Central memory CD8-positive, alpha-beta T cell (primary cell): ENCODE measurements around the gene GABRG3.

ENCODE experiments used
- ATAC-seq: fragments of 150-1000 bp; cut with Tn5 transposase; replicated peaks from 2 replicates; pipeline ENCODE4 v1.10.0; 2022; ENCODE audit warnings: mild to moderate bottlenecking, moderate FRiP score, moderate number of reproducible peaks; ENCODE audit not compliant: poor library complexity, severe bottlenecking; ENCODE audit errors: extremely low read depth
- DNase-seq, 2 donors: peaks; one replicate each; pipeline ENCODE4 v3.0.0; 2021; ENCODE audit warnings: low spot score in 2 of 2
- H3K27ac Mint-ChIP-seq: one replicate; pipeline ENCODE4 v1.8.0; 2022; ENCODE audit warnings: low read depth, mild to moderate bottlenecking, moderate library complexity, mixed read lengths
- H3K27me3 Mint-ChIP-seq: one replicate; pipeline ENCODE4 v1.8.0; 2022; ENCODE audit warnings: mixed read lengths
- H3K36me3 Mint-ChIP-seq: one replicate; pipeline ENCODE4 v1.8.0; 2022; ENCODE audit warnings: mild to moderate bottlenecking, moderate library complexity, mixed read lengths; ENCODE audit not compliant: insufficient read depth
- H3K4me1 Mint-ChIP-seq: one replicate; pipeline ENCODE4 v1.8.0; 2022; ENCODE audit warnings: mixed read lengths
- H3K4me3 Mint-ChIP-seq: one replicate; pipeline ENCODE4 v1.8.0; 2022; ENCODE audit warnings: mild to moderate bottlenecking, moderate library complexity, mixed read lengths
- H3K9me3 Mint-ChIP-seq: one replicate; pipeline ENCODE4 v1.8.0; 2022; ENCODE audit warnings: mixed read lengths

Gene GABRG3

GRCh38 chr15:27126449-27126848 lies 155.5 kb downstream of the GABRG3 start:
- Mint-ChIP-seq H3K27me3 (no peaks in the 10 kb centered on the region), H3K27ac (no peak overlapping the region), H3K36me3 (no peaks in the 10 kb centered on the region), H3K4me1 (no peaks in the 10 kb centered on the region), H3K4me3 (no peak overlapping the region), H3K9me3 (peaks cover 24% of the 10 kb centered on the region)
- DNase-seq (no peak), ATAC-seq (no peak)

DNA sequence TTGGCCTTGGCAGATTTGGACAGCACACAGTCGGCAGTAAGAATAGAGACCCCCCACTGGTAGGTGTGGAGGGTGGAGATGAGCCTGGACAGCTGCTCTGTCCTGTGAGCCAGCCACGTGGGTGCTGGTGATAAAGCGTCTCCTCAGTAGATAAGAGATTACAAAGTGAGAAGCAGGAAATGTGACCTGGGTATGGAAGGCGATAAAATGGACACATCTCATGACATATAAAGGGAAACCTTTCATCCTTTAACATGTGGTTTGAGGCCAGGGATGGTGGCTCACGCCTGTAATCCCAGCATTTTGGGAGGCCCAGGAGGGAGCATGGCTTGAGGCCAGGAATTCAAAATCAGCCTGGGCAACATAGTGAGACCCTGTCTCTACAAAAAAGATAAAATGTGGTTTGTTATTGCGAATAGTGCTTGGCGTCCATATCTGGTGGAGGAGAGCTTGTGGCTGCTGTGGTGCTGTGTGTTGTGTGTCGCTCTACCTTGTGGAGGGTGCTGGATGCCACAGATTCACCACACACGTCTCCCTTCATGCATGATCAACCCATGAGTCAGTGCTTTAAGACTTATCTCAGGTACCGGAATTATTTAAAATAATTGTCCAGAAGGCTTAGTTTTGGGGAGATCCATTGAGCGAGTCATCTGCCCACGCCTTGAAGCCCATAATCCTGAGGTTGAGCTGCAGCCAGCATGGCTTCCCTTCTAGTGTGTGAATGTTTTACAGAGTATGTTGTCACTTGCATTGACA lies 157.0 kb downstream of the GABRG3 start:
- Mint-ChIP-seq H3K4me1 (no peaks in the 10 kb centered on the region), H3K27me3 (no peaks in the 10 kb centered on the region), H3K9me3 (peaks cover 24% of the 10 kb centered on the region), H3K27ac (no peak overlapping the region), H3K4me3 (no peak overlapping the region), H3K36me3 (no peaks in the 10 kb centered on the region)
- ATAC-seq (no peak), DNase-seq (no peak)

DNA sequence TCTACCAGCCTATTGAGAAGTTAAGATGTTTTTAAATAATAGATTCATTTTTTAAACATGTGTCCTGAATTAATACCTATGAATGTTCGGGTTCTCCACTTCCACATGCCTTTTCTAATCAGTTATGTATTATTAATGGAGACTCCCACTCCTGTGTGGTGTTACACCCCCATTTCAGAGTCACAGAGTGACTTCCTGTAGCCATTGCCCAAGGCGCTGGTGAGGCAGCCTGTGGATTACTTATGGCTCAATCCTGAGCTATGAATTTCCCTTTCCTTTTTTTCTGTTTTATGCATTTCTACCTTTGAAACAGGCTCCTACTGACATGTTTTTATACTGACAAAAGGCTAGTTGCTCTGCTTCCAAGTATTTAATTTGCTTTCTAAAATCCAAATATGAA lies 162.3 kb downstream of the GABRG3 start:
- Mint-ChIP-seq H3K4me1 (no peaks in the 10 kb centered on the region), H3K27me3 (no peaks in the 10 kb centered on the region), H3K36me3 (no peaks in the 10 kb centered on the region), H3K4me3 (no peak overlapping the region), H3K27ac (no peak overlapping the region), H3K9me3 (peaks cover 34% of the 10 kb centered on the region)
- ATAC-seq (no peak), DNase-seq (no peak)

DNA sequence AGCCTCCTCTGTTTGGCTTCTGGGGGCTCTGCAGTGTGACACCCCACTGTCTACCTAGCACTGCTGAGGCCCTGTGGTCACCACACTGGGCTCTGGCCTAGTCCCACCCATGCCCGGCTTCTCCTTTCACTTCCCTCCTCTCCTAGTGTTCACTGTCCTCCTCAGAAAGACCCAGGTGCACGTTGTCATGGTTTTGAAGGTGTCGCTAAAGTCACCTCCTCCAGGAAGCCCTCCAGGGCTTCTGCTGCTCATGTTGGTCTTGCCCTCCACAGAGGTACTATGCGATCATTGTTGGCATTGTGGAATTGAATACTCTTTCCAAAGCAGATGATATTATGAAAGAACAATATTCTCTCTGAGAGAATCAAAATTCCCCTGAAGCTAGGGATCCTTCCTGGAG lies 163.5 kb downstream of the GABRG3 start:
- Mint-ChIP-seq H3K4me3 (no peak overlapping the region), H3K27me3 (no peaks in the 10 kb centered on the region), H3K4me1 (no peaks in the 10 kb centered on the region), H3K27ac (no peak overlapping the region), H3K9me3 (peaks cover 43% of the 10 kb centered on the region), H3K36me3 (no peaks in the 10 kb centered on the region)
- ATAC-seq (no peak), DNase-seq (no peak)

DNA sequence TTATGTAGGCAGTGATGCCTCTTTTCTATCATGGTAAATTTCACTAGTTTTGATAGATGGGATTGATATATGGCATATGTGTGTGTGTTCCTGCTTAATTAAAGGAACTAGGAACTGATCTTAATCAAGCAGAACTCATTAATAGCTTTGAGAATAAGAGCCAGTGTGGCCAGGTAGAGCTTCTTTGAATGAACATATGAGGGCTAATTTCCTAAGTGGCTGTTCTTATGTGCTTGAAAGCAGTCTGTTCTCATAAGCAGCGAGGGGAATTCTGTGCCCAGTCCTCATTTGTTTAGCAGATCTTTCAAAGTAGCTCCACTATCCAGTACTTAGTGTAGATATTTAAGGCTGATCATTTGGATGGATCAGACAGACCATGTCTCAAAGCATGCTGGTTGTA lies 164.2 kb downstream of the GABRG3 start:
- H3K27ac Mint-ChIP-seq, result no peak overlapping the region
- H3K36me3 Mint-ChIP-seq, result no peaks in the 10 kb centered on the region
- no peaks in the 10 kb centered on the region for H3K27me3 Mint-ChIP-seq
- H3K4me1 Mint-ChIP-seq, result no peaks in the 10 kb centered on the region
- H3K9me3 Mint-ChIP-seq, result peaks cover 43% of the 10 kb centered on the region
- DNase-seq (no peak), ATAC-seq (no peak)
- no peak overlapping the region for H3K4me3 Mint-ChIP-seq

GRCh38 chr15:27137127-27137526 lies 166.1 kb downstream of the GABRG3 start:
- DNase-seq, result no peak
- H3K9me3 Mint-ChIP-seq, result peaks cover 35% of the 10 kb centered on the region
- ATAC-seq, result no peak
- no peak overlapping the region for H3K27ac Mint-ChIP-seq
- H3K4me3 Mint-ChIP-seq, result no peak overlapping the region
- no peaks in the 10 kb centered on the region for H3K4me1 Mint-ChIP-seq
- no peaks in the 10 kb centered on the region for H3K27me3 Mint-ChIP-seq
- no peaks in the 10 kb centered on the region for H3K36me3 Mint-ChIP-seq

DNA sequence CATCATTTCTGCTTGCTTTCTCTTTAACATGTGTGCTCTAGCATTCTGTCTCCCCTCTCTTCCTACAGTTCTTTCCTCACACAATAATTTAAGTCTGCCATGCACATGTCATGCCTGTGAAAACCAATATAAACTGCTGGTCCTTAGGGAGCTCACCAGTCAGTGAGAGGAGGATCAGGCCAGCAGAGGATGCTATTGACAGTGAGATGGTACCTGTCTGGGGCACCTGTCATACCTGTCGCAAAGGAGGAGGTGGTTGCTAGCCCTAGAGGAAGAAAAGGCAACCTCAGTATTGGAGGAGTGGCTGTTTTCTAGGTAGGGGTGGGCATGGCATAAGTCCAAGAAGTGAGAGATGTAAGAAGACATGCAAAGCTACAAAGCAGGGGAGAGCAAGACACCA lies 194.6 kb downstream of the GABRG3 start:
- Mint-ChIP-seq H3K4me3 (no peak overlapping the region), H3K4me1 (no peaks in the 10 kb centered on the region), H3K27ac (no peak overlapping the region), H3K36me3 (no peaks in the 10 kb centered on the region), H3K27me3 (no peaks in the 10 kb centered on the region), H3K9me3 (peaks cover 50% of the 10 kb centered on the region)
- DNase-seq (no peak), ATAC-seq (no peak)

DNA sequence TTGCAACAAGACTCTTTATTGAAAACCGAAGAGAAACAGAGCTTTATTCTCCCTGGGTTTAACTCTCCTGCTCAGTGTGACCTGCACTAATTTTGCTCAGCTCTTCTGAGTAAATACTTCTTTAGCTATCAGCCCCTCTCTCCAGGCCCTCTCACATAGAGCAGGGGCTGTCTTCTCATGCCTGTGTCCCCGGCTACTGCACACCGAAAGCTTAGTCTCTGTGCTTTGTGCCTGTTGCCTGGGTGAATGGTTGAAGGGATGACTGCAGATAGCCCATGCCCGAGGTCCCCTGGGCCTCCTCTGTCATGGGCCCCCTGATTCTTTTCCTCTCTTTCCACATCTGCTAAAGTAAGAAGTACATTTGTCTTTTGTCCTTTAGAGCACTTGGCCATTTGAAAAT lies 195.9 kb downstream of the GABRG3 start:
- H3K9me3 Mint-ChIP-seq, result peaks cover 47% of the 10 kb centered on the region
- H3K4me1 Mint-ChIP-seq, result no peaks in the 10 kb centered on the region
- no peak for DNase-seq
- H3K4me3 Mint-ChIP-seq, result no peak overlapping the region
- H3K27ac Mint-ChIP-seq, result no peak overlapping the region
- H3K27me3 Mint-ChIP-seq, result no peaks in the 10 kb centered on the region
- ATAC-seq, result no peak
- no peaks in the 10 kb centered on the region for H3K36me3 Mint-ChIP-seq

- Mint-ChIP-seq H3K27ac (no peak overlapping the region), H3K27me3 (no peaks in the 10 kb centered on the region), H3K4me1 (no peaks in the 10 kb centered on the region), H3K36me3 (no peaks in the 10 kb centered on the region), H3K9me3 (peaks cover 44% of the 10 kb centered on the region), H3K4me3 (no peak overlapping the region)
- DNase-seq (no peak), ATAC-seq (no peak)
Measured at GRCh38 chr15:27167738-27168137, 196.8 kb downstream of the GABRG3 start.

GRCh38 chr15:27170851-27171250 lies 199.9 kb downstream of the GABRG3 start:
- no peak overlapping the region for H3K4me3 Mint-ChIP-seq
- no peak overlapping the region for H3K27ac Mint-ChIP-seq
- DNase-seq (no peak), ATAC-seq (no peak)
- H3K9me3 Mint-ChIP-seq, result peaks cover 26% of the 10 kb centered on the region
- H3K36me3 Mint-ChIP-seq, result peaks cover 2% of the 10 kb centered on the region
- H3K4me1 Mint-ChIP-seq, result no peaks in the 10 kb centered on the region
- H3K27me3 Mint-ChIP-seq, result no peaks in the 10 kb centered on the region

- peaks cover 2% of the 10 kb centered on the region for H3K36me3 Mint-ChIP-seq
- ATAC-seq (no peak), DNase-seq (no peak)
- H3K27me3 Mint-ChIP-seq, result no peaks in the 10 kb centered on the region
- no peaks in the 10 kb centered on the region for H3K4me1 Mint-ChIP-seq
- H3K9me3 Mint-ChIP-seq, result peaks cover 32% of the 10 kb centered on the region
- no peak overlapping the region for H3K27ac Mint-ChIP-seq
- H3K4me3 Mint-ChIP-seq, result no peak overlapping the region
Measured at GRCh38 chr15:27172821-27173220, 201.8 kb downstream of the GABRG3 start.

- Mint-ChIP-seq H3K27ac (no peak overlapping the region), H3K4me3 (no peak overlapping the region), H3K36me3 (peaks cover 2% of the 10 kb centered on the region), H3K4me1 (no peaks in the 10 kb centered on the region), H3K9me3 (peaks cover 27% of the 10 kb centered on the region), H3K27me3 (no peaks in the 10 kb centered on the region)
- DNase-seq (no peak), ATAC-seq (no peak)
Measured at GRCh38 chr15:27175472-27176153, 204.6 kb downstream of the GABRG3 start.

DNA sequence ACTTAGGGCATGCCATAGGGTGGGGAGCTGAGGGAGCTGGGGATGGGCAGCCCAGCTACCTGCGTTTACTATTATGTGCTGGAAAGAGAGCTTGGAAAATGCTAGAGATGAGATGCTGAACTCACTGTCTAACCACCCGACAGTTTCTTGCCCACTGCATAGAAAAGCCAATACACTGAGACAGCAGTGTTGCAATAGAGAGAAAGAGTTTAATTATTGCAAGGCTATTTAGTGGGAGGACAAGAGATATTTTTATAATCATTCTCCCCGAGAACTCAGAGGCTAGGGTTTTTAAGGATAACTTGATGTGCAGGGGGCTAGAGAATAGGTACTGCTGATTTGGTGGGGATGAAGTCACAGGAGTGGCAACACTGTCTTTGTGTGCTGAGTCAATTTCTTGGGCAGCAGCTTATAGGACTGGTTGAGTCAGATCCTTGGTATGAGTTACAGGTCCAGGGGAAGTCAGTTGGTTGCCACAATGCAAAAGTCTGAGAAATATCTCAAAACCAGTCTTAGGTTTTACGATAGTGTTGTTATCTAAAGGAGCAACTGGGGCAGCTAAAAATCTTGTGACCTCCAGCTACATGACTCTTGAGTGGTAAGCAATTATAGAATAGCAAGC lies 205.9 kb downstream of the GABRG3 start:
- Mint-ChIP-seq H3K4me3 (no peak overlapping the region), H3K9me3 (peaks cover 30% of the 10 kb centered on the region), H3K27ac (no peak overlapping the region), H3K4me1 (no peaks in the 10 kb centered on the region), H3K27me3 (no peaks in the 10 kb centered on the region), H3K36me3 (peaks cover 2% of the 10 kb centered on the region)
- ATAC-seq, result no peak
- no peak for DNase-seq
